GM12872 (cell line): Measurements from ENCODE around the gene PTPRM.

ENCODE experiments used
- CTCF ChIP-seq: IDR thresholded peaks from 3 replicates; pipeline ENCODE4 v1.5.1; 2011; ENCODE audit warnings: low read depth, mild to moderate bottlenecking, low read length, moderate library complexity; ENCODE audit not compliant: insufficient read depth

PTPRM gene

DNA sequence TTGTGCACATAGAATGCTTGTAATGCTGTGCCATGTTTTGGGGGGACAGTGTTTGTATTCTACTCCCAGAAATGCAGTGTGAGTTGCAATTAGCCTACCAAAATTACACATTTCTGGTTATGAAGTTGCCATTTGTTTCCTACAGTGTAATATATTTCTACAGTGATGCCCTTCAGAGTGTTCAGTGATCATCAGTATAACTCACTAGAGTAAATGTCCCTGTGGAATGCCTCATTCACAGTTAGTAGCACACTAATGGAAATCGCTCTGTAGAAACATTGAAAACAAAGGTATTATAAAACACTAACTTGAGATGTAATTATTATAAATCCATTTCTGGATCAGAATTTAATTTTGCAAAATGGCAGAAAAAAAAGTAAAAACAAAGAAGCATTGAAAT lies 498.7 kb downstream of the PTPRM start:
- TF ChIP-seq CTCF, result no peak

DNA sequence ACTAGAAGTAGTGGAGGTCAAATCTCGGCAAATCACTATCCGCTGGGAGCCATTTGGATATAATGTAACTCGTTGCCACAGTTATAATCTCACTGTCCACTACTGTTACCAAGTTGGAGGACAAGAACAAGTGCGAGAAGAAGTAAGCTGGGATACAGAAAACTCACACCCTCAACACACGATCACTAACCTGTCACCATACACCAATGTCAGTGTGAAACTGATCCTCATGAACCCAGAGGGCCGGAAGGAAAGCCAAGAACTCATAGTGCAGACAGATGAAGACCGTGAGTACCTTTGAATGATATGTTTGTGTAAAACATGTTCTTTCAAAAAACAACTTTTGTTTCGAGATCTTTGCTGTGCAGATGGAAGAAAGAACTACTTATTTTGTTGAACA lies 502.6 kb downstream of the PTPRM start:
- no peak for TF ChIP-seq CTCF

DNA sequence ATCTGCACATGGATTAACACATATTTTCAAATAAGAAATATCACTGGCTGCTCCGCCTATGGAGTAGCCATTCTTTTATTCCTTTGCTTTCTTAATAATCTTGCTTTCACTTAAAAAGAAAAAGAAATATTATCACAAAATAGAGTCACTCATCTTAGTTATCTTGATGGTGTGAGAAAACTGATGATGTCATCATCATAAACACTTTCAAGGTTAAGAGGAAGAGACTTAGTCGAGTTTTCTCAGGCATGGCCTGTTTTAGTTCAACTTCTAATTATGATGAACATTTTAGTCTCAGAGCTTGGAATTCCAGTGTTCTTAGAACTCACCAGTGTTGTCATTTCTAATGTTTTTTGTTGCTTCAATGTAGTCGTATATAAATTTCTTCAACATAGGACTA lies 506.1 kb downstream of the PTPRM start:
- TF ChIP-seq CTCF, result no peak

GRCh38 chr18:8080092-8080491 lies 513.0 kb downstream of the PTPRM start:
- TF ChIP-seq CTCF, result no peak

- no peak for TF ChIP-seq CTCF
Observed at GRCh38 chr18:8081267-8081666, 514.2 kb downstream of the PTPRM start.

DNA sequence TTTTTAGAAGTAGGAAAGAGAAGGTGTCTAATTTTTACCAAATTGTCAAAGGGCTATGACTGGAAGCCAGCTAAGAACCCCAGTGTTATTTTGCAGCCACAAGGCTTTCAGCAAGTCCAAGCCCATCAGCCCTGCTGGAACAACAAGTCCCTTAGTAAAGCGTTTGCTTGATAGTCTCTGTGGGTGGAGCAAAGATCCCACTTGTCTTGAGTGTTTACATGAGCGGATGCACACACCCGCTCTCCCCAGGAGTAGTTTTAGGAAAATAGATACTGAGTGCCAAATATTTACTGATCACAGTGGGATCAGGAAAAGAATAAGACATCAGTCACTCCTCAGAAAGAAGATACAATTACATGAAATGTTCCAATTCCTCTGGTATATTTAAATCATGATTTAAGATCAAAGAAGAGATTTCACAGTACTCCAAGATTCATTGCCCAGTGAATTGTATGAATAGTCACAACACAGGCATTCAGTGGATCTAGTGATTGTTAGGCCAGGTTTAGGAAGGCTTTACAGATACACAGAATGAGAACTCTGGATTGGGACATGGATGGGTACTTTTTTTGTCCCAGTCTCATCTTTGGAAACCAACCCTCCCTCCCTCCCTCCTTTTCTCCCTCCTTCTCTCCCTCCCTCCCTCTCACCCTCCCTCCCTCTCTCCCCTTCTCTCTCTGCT lies 514.9 kb downstream of the PTPRM start:
- no peak for TF ChIP-seq CTCF

- peak; percentile 49; the same call in 2 of the 3 replicates for TF ChIP-seq CTCF
Observed at GRCh38 chr18:8084160-8084559, 517.0 kb downstream of the PTPRM start.
